ENCODE data around the gene AMHR2. TPM values are rescaled to one million over a fixed set of nuclear protein-coding genes. Genes with fewer than 3 reads are reported as not detected.

AMHR2 gene
- total RNA-seq, 2 donors from 2014 or later = 0.34 TPM; not detected in 1

DNA sequence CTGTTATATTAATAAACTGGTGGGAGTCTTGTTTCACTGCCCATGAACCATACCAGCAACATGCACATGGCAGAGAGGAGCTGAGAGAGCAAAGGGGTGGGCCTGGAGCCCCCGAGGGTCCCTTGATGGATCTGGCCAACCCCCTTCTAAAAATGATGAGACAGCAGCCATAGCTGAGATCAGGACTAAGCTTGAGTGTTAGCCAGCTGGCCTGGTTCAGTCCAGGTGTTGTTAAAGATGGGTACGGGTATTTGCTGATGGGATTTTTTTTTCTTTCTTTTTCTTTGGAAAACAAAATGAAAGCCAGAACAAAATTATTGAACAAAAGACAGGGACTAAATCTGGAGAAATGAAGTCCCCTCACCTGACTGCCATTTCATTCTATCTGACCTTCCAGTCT is 44.2 kb downstream of the AMHR2 start:
- no peak for DNase-seq
- ATAC-seq = no peak
- intact Hi-C loops (cut with DNase I) = no loop called here

DNA sequence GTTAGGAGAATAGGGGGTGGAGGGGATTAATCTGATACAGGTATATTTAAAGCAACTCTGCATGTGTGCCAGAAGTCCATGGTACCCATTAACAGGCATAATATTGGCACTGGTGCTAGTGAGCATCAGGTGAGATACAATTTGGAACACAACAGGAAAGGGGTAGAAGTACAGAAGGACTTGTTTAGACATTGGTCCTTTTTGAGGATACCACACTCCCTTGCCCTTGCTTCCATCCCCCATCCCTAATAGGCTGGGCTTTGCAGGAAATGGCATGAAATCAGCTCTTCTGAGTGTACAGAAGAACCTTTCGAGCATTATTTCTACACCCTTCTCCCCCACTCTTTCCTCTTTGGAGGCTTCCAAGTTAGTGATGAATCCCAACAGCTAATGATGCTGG is 44.6 kb downstream of the AMHR2 start:
- intact Hi-C loops (cut with DNase I) = no loop called here
- DNase-seq = no peak
- no peak for ATAC-seq

DNA sequence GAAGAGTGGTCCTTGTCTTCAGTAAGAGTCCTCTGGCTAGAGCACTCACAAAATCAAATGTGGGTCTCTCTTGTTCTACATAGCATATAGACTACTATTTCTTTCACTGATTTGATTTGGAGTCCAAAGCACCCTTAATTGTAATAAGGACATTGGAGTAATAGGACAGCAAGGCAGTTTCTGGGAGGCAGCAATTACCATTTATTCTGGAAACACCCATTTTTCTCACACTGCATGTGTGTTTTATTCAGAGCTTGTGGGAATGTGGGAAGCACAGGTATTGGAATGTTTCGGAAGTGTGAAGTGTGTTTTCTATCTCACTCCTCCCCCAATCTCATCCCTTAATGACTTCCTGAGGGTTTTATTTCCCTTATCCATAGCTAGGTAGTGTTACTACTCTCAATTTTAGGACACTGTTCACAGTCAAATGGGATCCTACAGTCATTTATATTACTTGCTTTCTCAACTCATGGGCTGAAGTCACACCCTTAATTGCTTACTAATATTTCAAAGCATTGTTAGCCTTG is 48.5 kb downstream of the AMHR2 start:
- intact Hi-C loops (cut with DNase I) = no loop called here
- no peak for ATAC-seq
- no peak for DNase-seq

DNA sequence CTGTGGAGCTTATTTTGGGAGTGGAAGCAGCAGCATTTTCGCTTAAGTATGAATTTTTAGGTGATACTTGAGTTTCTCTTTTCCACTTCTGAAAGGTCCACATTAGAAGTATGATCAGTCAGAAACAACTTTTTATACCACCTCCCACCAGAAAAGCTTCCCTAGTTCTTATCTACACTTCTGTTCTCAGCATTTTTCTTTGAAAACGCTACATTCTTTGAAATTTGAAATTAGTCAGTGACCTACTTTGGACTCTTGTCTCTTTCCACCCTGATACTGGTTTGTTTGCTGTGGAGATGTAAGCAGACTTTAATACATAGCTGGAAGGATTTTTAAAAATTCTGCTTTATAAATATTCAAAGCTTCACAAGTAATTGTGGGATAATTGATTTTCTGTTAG is 50.4 kb downstream of the AMHR2 start:
- intact Hi-C loops (cut with DNase I) = no loop called here
- ATAC-seq (peak in 1 of 2 donors; percentile 22), DNase-seq (no peak)

DNA sequence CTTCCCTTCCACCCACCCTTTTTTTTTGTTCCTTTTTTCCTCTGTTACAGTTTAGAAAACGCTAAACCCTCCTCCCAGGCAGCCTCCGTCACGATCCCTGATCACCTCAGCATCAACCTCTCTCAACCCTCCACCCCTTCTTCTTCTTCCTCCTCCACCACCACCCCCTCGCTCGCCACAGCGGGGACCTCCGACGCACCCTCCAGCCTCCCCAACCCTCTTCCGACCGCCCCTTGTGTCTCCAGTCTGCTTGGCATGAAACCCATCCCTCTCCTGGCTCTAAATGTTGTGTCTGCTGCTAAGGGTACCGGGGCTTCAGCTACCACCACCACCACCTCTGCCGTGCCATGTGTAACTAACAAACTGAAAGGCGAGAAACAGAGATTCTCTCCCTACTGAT is 51.2 kb downstream of the AMHR2 start:
- intact Hi-C loops (cut with DNase I) = no loop called here
- ATAC-seq = no peak
- DNase-seq = no peak

DNA sequence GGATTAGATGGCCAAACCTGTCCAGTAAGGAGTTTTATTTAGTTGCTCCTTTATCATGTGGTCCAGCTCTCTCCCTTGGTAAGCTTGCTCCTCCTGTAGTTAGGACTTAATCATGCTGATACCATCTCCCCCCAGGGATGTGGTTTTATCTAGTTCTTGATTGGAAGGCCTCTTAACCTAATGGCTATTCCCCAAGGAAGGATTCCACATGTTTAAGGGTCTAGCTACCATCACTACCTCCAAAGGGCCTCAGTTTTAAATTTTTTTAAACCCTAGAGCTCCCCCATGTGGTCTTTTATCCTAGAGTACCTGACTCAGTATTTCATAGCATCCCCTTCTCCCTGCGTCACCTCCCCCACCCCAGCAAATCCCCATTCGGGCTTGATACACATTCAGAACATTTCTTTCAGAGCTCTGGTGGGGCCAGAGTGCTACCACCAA is 53.1 kb downstream of the AMHR2 start:
- intact Hi-C loops (cut with DNase I) = no loop called here
- DNase-seq = no peak
- peak in 1 of 2 donors; percentile 7 for ATAC-seq

DNA sequence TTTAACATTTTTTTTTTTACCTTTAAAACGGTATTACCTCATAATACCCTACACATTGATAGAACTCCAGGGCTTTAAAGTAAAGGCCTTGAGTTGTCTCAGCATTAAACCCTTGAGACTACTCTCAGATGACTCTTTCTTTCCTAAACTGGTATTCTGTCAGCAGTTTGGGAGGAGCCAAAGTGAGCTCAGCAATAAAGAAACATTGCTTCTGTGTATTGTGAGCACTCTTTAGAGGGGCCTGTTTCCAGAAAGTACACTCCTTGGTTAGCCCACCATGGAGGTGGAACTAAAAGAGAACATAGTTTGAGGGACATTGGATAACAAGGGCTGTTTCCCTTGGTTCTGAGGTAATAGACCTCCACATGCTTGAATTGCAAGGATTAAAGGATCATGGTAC is 55.2 kb downstream of the AMHR2 start:
- intact Hi-C loops (cut with DNase I) = no loop called here
- no peak for DNase-seq
- no peak for ATAC-seq

DNA sequence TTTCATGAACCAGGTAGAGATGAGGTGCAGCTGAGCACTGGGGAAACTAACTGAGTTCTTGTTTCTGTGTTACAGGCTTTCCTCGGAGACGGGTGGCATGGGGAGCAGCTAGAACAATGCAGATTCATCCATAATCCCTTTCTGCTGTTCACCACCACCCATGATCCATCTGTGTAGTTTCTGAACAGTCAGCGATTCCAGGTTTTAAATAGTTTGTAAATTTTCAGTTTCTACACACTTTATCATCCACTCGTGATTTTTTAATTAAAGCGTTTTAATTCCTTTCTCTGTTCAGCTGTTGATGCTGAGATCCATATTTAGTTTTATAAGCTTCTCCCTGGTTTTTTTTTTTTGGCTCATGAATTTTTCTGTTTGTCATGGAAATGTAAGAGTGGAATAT is 55.7 kb downstream of the AMHR2 start:
- intact Hi-C loops (cut with DNase I) = no loop called here
- no peak for ATAC-seq

DNA sequence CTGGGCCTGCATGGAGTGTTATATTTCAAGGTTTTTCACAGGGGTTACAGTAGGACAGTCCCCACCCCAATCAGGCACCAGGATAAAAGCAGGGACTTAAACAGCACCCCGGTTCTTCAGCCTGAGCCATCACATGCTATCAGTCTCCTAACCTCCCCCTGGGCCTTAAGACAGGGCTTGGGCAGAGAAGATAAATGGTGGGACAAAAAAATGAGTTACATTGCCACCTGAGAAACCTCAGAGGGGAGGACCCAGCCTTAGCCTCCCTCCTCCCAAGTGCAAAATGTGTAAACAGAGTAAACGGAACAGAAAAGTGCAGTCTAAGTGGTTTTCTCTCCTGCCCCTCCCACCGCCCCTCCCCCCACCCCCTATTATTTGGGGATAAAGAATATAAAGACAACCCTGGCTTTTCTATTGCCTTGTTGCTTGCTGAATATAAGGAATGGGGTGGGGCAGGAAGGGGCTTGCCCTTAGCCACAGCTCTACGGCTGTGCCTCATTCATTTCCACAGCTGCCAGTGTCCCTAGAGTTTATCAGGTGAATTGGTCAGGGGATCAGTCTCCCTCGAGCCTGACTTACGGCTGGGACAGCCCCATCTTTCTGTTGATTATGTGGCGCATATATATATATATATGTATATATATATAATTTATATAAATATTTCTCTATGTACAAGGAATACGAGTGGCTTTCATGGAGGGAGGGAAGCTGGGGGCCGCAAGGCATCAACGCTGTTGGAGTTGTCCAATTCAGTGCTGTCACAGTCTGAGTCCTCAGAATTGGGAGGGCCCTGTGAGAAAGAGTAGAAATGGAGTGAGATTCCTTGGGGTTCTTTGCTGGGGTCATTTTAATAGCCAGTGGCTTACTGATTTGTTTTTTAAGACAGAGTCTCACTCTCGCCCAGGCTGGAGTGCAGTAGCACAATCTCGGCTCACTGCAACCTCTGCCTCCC is 57.1 kb downstream of the AMHR2 start:
- no peak for DNase-seq
- intact Hi-C loops (cut with DNase I) = no loop called here
- no peak for ATAC-seq

More for the DNA sequence above, 55.7 kb downstream of the AMHR2 start:
- no peak for DNase-seq

Other genes with a start within 250 kb of the AMHR2 start
- gene ZNF740, start 243.1 kb upstream of the AMHR2 start, total RNA-seq = 10 to 100 TPM; 19.0 to 20.0 TPM
- 10 to 100 TPM; 16.8 to 19.7 TPM for gene CSAD, start 242.9 kb upstream of the AMHR2 start, total RNA-seq
- 1 to 10 TPM in 1 of 2 donors, under 1 TPM in 1; 0.81 to 2.1 TPM for gene ITGB7, start 216.6 kb upstream of the AMHR2 start, total RNA-seq
- gene RARG, start 191.6 kb upstream of the AMHR2 start, total RNA-seq = 10 to 100 TPM; 13.5 to 24.1 TPM
- 1 to 10 TPM in 1 of 2 donors, under 1 TPM in 1; 0.58 to 1.3 TPM for gene ESPL1, start 155.6 kb upstream of the AMHR2 start, total RNA-seq
- 100 to 1,000 TPM; 345 to 377 TPM for gene PFDN5, start 128.3 kb upstream of the AMHR2 start, total RNA-seq
- 10 to 100 TPM; 35.0 to 37.0 TPM for gene MYG1, start 124.2 kb upstream of the AMHR2 start, total RNA-seq
- gene AAAS, start 102.2 kb upstream of the AMHR2 start, total RNA-seq = 10 to 100 TPM; 35.7 to 40.3 TPM
- not detected for gene SP7, start 87.5 kb upstream of the AMHR2 start, total RNA-seq
- 10 to 100 TPM; 31.3 to 33.4 TPM for gene SP1, start 43.7 kb upstream of the AMHR2 start, total RNA-seq
- 10 to 100 TPM; 73.5 to 90.2 TPM for gene PRR13, start 17.9 kb downstream of the AMHR2 start, total RNA-seq
- 100 to 1,000 TPM; 504 to 545 TPM for gene PCBP2, start 28.2 kb downstream of the AMHR2 start, total RNA-seq
- 1 to 10 TPM; 9.1 to 9.7 TPM for gene MAP3K12, start 75.6 kb downstream of the AMHR2 start, total RNA-seq
- gene TARBP2, start 77.4 kb downstream of the AMHR2 start, total RNA-seq = 10 to 100 TPM; 12.5 to 15.3 TPM
- gene NPFF, start 83.6 kb downstream of the AMHR2 start, total RNA-seq = not detected
- gene ATF7, start 202.5 kb downstream of the AMHR2 start, total RNA-seq = 10 to 100 TPM; 30.1 to 34.7 TPM

Data from left cardiac atrium (tissue), 4 donors.